ENCODE data around the gene C2.
"Not testable (repeated sequence)": the region's sequence is repeated elsewhere in the genome, so short reads cannot be mapped to it uniquely, and the experiment has no call there.

C2 gene

GRCh38 chr6:31899215-31899614 lies 28.3 kb upstream of the C2 start:
- DNase-seq: no peak

DNA sequence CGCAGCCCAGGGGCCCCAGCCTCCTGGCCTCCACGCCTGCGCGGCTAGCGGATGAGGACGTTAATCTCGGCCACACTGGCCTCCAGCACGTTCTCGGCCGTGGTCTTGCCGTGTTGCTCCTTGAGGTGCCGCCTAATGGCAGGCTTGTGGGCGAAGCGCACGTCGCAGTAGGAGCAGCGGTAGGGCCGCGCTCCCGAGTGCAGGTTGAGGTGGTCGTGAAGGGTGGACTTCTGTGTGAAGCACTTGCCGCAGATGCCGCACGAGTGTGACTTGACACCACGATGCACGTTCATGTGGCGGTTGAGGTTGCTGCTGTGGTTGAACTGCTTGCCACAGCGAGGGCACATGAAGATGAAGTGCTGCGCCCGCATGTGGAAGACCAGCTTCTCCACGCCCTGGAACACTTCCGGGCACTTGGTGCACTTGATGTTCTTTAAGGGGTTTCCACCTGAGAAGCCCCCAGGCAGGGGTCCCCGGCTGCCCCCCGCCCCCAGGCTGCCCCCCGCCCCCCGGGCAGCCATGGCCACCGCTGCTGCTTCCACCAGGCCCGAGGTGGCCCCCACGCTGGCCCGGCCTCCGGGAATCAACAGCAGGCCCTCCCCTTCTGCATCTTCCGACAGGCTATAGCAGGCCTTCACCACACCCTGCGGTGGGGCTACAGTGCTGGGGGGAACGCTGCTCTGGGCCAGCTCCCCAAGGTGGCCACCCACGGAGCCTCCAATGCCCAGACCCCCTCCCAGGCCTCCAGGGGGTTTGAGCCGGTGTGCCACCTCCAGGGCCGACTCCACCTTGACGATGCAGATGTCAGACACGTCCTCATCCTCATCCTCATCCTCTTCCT lies 27.4 kb upstream of the C2 start:
- no peak for DNase-seq

- DNase-seq: no peak
Measured at GRCh38 chr6:31900917-31901414, 26.6 kb upstream of the C2 start.

DNA sequence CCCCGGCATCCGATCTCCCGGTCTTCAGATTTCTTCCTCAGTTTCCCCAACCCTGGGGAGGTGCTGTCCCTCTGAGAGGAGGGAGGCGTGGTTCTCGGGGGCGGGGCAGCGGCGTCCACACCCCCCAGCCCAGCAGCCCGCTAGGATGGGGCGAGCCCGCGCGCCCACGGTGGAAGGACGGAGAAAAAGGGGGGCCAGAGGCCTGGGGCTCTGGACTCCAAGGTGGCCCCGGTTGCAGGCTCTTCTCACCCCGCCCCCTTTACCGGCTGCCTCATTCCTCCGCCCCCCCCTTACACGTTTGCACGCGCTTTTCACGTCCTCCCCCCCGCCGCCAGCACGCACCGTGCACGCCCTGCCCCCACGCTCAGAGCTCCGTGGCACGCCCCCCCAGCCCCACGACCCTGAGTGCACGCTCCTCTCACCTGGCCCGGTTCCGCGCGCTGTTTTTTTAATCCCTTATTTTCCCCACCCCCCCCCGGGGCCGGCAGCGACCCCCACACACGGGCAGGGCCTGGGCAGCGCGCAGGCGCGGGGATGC lies 26.0 kb upstream of the C2 start:
- peak; percentile 77 for DNase-seq

DNA sequence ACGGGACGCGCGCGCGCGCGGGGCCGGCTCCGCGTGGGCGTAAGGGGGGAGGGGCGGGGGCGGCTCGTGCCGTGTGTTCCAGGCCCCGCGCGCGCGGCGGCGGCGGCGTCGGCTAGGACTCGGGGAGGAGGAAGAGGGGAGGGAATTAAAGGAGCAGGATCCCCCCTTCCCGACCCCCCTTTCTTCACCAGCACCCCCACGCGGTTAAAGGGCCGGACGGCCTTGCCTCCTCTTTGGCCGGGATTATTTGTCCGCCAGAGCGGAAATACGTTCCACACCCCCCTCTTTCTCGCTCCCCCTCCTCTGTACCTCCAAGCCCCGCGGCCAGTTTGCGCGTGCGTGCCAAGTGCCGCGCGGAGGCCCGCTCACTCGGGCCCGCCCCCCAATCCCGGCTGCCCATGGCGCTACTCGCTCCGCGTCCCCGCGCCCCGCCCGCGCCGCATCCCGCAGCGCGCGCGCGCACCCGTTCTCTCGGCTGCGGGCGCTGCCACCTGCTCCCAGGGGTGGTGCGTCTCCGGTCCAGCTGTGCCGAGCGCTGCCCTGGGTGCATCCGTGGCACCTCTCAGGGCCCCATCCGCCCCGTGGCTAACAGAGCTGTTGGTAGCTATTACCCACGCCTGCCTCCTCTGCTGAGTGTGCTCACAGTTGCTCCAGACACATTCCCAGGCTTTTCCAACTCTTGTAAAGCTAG lies 25.4 kb upstream of the C2 start, which contains the start of gene ZBTB12:
ZBTB12 (minus strand) TSS at position 134 of the 691 bp plus-strand sequence. CDS start 781 bp downstream, outside the sequence.
- DNase-seq: peak; percentile 98

DNA sequence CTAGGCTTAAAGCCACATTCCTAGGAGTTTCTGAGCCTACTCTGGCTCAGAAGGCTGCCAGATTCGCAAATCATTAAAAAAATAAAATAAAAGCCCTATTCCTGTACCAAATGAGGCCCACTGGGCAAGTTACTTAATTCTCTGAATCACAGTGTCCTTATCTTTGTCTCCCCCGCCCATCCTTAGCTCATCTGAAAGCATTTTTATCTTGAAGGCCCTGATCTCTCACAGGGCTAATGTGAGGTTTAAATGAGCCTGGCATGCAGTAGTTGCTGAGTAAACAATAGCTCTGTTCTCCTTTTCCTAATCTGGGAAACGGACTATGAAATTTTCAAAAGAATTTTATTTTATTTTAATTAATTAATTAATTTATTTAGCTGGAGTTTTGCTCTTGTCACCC lies 23.6 kb upstream of the C2 start:
- DNase-seq: no peak

- no peak for DNase-seq
Measured at GRCh38 chr6:31905041-31905440, 22.5 kb upstream of the C2 start.

DNA sequence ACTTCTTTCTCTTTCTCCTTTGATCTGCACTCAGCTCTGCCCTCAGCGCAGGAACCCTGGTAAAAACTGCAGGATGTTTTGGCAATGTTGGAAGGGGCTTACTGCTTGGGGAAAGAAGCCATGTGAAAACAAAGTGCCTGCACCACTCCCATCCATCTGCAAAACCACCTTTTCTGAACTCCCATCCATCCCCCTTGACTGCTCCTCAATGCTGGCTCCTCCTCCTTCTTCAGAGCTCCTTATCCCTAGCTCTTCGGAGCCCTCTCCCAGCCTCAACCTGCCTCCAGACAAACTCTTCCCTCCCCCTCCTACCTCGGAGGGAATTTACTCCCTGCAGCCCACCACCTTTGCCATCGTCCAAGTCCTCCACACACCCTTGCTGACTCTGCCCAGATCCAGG lies 21.4 kb upstream of the C2 start:
- DNase-seq: no peak

- not testable (repeated sequence) for DNase-seq
Measured at GRCh38 chr6:31906727-31907126, 20.8 kb upstream of the C2 start.

DNA sequence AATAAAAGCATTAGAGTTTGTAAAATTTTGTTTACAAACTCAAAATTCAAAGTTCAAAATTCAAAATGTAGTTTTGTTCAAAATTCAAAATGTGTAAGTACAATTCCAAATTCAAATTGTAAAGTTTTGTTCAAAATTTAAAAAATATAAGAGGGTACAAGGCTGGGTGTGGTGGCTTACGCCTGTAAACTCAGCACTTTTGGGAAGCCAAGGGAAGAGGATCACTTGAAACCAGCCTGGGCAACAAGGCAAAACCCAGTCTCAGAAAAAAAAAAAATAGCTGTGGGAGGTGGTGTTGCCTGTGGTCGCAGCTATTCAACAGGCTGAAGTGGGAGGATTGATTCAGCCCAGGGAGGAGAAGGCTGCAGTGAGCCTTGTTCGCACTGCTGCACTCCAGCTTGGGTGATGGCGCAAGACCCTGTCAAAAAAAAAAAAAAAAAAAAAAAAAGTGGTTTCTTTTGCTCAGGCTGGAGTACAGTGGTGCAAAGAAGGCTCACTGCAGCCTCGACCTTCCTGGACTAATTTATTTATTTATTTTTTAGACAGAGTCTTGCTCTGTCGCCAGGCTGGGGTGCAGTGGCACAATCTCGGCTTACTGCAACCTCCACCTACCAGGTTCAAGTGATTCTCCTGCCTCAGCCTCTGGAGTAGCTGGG lies 20.2 kb upstream of the C2 start:
- DNase-seq: no peak

DNA sequence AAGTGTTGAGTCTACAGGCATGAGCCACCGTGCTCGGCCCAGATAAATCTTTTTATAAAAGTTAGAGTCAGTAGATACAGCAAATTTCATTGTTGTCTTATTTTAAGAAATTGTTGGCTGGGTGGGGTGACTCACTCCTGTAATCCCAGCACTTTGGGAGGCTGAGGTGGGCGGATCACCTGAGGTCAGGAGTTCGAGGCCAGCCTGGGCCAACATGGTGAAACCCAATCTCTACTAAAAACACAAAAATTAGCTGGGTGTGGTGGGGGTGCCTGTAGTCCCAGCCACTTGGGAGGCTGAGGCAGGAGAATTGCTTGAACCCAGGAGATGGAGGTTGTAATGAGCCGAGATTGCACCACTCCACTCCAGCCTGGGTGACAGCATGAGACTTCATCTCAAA lies 19.3 kb upstream of the C2 start:
- DNase-seq: not testable (repeated sequence)

DNA sequence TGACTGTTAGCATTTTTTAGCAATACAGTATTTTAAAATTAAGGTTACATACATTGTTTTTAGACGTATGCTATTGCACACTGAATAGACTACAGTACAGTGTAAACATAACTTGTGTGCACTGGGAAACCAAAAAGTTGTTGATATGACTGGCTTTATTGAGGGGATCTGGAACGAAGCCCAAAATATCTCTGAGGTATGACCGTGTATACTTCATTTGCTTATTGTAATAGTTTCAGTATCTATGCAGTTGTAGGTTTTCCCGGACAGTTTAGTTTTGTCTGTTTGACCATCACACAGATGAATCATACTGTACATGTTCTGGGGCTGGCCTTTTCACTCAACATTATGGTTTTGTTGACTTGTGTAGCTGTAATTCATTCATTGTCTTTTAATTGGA lies 18.7 kb upstream of the C2 start:
- no peak for DNase-seq

- DNase-seq: not testable (repeated sequence)
Measured at GRCh38 chr6:31909298-31909697, 18.2 kb upstream of the C2 start.

GRCh38 chr6:31911826-31912585 lies 15.5 kb upstream of the C2 start:
- no peak for DNase-seq

- no peak for DNase-seq
Measured at GRCh38 chr6:31915351-31915750, 12.2 kb upstream of the C2 start.

DNA sequence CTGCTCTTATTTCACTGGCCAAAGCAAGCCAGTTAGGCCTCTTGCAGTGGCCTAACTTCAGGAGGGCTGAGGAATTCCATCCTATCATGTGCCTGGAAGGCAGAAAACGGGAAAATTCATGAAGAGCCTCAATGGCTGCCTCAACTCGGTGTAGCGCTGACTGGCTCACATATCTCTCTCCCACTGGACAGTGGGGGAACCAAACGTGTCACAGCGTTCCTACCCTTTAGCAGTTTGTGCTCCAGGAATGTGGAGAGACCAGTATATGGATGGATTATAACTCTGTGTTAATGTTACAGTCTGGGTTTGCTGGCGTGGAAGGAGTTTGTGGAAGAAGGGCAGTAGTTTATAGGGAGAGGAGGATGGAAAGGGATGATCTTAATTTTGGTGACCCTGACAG lies 11.8 kb upstream of the C2 start:
- DNase-seq: no peak

DNA sequence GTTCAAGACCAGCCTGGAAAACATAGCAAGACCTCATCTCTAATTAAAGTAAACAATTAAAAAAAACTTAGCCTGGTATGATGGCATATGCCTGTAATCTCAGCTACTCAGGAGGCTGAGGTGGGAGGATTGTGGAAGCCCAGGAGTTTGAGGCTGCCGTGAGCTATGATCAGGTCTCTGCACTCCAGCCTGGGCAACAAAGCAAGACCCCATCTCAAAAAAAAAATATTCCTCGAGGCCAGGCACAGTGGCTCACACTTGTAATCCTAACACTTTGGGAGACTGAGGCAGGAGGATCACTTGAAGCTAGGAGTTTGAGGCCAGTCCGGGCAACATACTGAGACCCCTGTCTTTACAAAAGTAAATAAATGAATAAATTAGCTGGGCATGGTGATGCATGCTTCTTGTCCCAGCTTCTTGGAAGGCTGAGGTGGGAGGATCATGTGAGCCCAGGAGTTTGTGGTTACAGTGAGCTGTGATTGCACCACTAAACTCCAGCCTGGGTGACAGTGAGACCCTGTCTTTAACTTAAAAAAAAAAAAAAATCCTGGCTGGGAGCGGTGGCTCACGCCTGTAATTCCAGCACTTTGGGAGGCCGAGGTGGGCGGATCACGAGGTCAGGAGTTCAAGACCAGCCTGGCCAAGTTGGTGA lies 9.3 kb upstream of the C2 start:
- no peak for DNase-seq

- DNase-seq: no peak
Measured at GRCh38 chr6:31919624-31920303, 7.8 kb upstream of the C2 start.

DNA sequence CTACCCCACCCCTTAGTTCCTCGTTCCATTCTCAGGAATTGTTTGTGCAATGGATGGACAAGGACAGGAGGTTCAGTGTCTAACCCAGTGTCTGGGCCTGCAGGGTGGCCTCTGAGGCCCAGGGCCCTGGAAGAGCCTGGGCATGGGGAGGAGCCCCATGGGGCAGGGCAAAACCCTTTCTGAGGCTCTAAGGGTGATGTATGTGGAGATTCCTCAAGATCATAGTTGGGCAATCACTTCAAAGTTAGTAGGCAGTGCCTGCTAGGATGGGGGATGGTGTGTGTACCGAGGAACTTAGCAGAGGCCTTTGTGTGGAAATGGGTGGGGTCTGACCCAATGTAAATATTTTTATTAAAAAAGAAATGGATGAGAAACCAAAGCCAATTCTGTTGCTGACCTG lies 6.7 kb upstream of the C2 start:
- no peak for DNase-seq

- DNase-seq: no peak
Measured at GRCh38 chr6:31922942-31923341, 4.6 kb upstream of the C2 start.

Measured in right hindlimb (tissue), 1 donor.